Activated CD4-positive, alpha-beta memory T cell treated with anti-CD3 and anti-CD28 coated beads, Interleukin-2, amount 10 ng/mL, durations not matched to agents 7 days and 5 days (primary cell): Measurements from ENCODE around the gene PLEKHA4. TPM values are rescaled to one million over a fixed set of nuclear protein-coding genes. Genes with fewer than 3 reads are reported as not detected.

ENCODE experiments used
- total RNA-seq, 2 experiments: library from RNA; stranded (reverse); gene quantifications; one replicate each; pipeline ENCODE4 v1.2.3, GENCODE V29; 2021

The PLEKHA4 gene
- total RNA-seq, 2 experiments from 2014 or later = 4.5 to 5.5 TPM

Other genes starting within 250 kb of the PLEKHA4 start
- gene RPL18, start 249.4 kb downstream of the PLEKHA4 start, total RNA-seq = 1,000 to 10,000 TPM; 1,511 to 1,528 TPM
- gene SPHK2, start 249.1 kb downstream of the PLEKHA4 start, total RNA-seq = 10 to 100 TPM; 27.7 to 29.5 TPM
- gene DBP, start 231.2 kb downstream of the PLEKHA4 start, total RNA-seq = 10 to 100 TPM; 18.7 to 19.1 TPM
- 1 to 10 TPM; 3.9 to 4.5 TPM for gene CA11, start 222.4 kb downstream of the PLEKHA4 start, total RNA-seq
- gene NTN5, start 195.6 kb downstream of the PLEKHA4 start, total RNA-seq = 1 to 10 TPM in 1 of 2 experiments, under 1 TPM in 1; 0.68 to 1.1 TPM
- not detected for gene FUT2, start 172.6 kb downstream of the PLEKHA4 start, total RNA-seq
- gene MAMSTR, start 148.9 kb downstream of the PLEKHA4 start, total RNA-seq = 1 to 10 TPM in 1 of 2 experiments, under 1 TPM in 1; 0.88 to 1.2 TPM
- under 1 TPM; 0.05 to 0.15 TPM for gene RASIP1, start 128.0 kb downstream of the PLEKHA4 start, total RNA-seq
- gene IZUMO1, start 121.7 kb downstream of the PLEKHA4 start, total RNA-seq = not detected
- gene FUT1, start 116.0 kb downstream of the PLEKHA4 start, total RNA-seq = under 1 TPM; 0.28 to 0.45 TPM
- not detected for gene FGF21, start 113.1 kb downstream of the PLEKHA4 start, total RNA-seq
- gene BCAT2, start 57.6 kb downstream of the PLEKHA4 start, total RNA-seq = 10 to 100 TPM; 39.8 TPM
- gene HSD17B14, start 32.1 kb downstream of the PLEKHA4 start, total RNA-seq = under 1 TPM; 0.50 to 0.63 TPM
- 10 to 100 TPM; 77.2 to 81.4 TPM for gene PPP1R15A, start 3.8 kb upstream of the PLEKHA4 start, total RNA-seq
- gene TULP2, start 30.1 kb upstream of the PLEKHA4 start, total RNA-seq = under 1 TPM in 1 of 2 experiments, not detected in 1; 0.13 TPM
- 100 to 1,000 TPM; 287 to 300 TPM for gene NUCB1, start 31.7 kb upstream of the PLEKHA4 start, total RNA-seq
- 1 to 10 TPM; 1.6 to 2.9 TPM for gene DHDH, start 65.1 kb upstream of the PLEKHA4 start, total RNA-seq
- gene BAX, start 86.3 kb upstream of the PLEKHA4 start, total RNA-seq = 100 to 1,000 TPM; 255 to 258 TPM
- 1,000 to 10,000 TPM; 1,110 to 1,123 TPM for gene FTL, start 96.7 kb upstream of the PLEKHA4 start, total RNA-seq
- gene GYS1, start 124.7 kb upstream of the PLEKHA4 start, total RNA-seq = 10 to 100 TPM; 55.1 to 56.3 TPM
- 10 to 100 TPM; 74.7 to 80.1 TPM for gene RUVBL2, start 125.3 kb upstream of the PLEKHA4 start, total RNA-seq
- under 1 TPM; 0.63 to 0.88 TPM for gene LHB, start 148.5 kb upstream of the PLEKHA4 start, total RNA-seq
- gene CGB3, start 155.7 kb upstream of the PLEKHA4 start, total RNA-seq = not detected
- gene CGB2, start 163.3 kb upstream of the PLEKHA4 start, total RNA-seq = not detected
- gene CGB1, start 168.3 kb upstream of the PLEKHA4 start, total RNA-seq = not detected
- gene CGB5, start 175.2 kb upstream of the PLEKHA4 start, total RNA-seq = not detected
- gene CGB8, start 180.5 kb upstream of the PLEKHA4 start, total RNA-seq = not detected
- gene CGB7, start 189.1 kb upstream of the PLEKHA4 start, total RNA-seq = not detected
- gene NTF4, start 196.2 kb upstream of the PLEKHA4 start, total RNA-seq = not detected
- gene KCNA7, start 204.1 kb upstream of the PLEKHA4 start, total RNA-seq = not detected
- gene SNRNP70, start 216.8 kb upstream of the PLEKHA4 start, total RNA-seq = 100 to 1,000 TPM; 179 to 188 TPM
- 1 to 10 TPM; 4.3 to 4.7 TPM for gene LIN7B, start 245.8 kb upstream of the PLEKHA4 start, total RNA-seq